H9 (cell line): ENCODE data around the gene SWAP70. TPM values are rescaled to one million over a fixed set of nuclear protein-coding genes. Genes with fewer than 3 reads are reported as not detected.

Experiments
- DNase-seq: peaks from one replicate; pipeline ENCODE4 v3.0.0-alpha.2; 2017
- H2AFZ ChIP-seq: one replicate; pipeline ENCODE4 v1.6.1; 2013; ENCODE audit warnings: mild to moderate bottlenecking, low read length, control low read depth, moderate library complexity
- H2AK5ac ChIP-seq: 2 replicates; pipeline ENCODE4 v1.6.1; 2013; ENCODE audit warnings: low read length, control low read depth, mixed read lengths; ENCODE audit not compliant: insufficient read length
- H2BK120ac ChIP-seq: one replicate; pipeline ENCODE4 v1.6.1; 2013; ENCODE audit warnings: low read depth, mild to moderate bottlenecking, low read length, control low read depth, inconsistent platforms; ENCODE audit not compliant: poor library complexity, severe bottlenecking
- H2BK12ac ChIP-seq: 2 replicates; pipeline ENCODE4 v1.6.1; 2013; ENCODE audit warnings: low read length, control low read depth, mixed read lengths, low read depth; ENCODE audit not compliant: insufficient read length
- H2BK15ac ChIP-seq: 2 replicates; pipeline ENCODE4 v1.6.1; 2013; ENCODE audit warnings: low read depth, low read length, control low read depth
- H2BK20ac ChIP-seq: one replicate; pipeline ENCODE4 v1.6.1; 2013; ENCODE audit warnings: low read depth, mild to moderate bottlenecking, low read length, control low read depth, inconsistent platforms; ENCODE audit not compliant: poor library complexity, severe bottlenecking
- H2BK5ac ChIP-seq: 2 replicates; pipeline ENCODE4 v1.6.1; 2013; ENCODE audit warnings: low read length, control low read depth, mixed read lengths; ENCODE audit not compliant: insufficient read length
- H3K14ac ChIP-seq: 2 replicates; pipeline ENCODE4 v1.6.1; 2013; ENCODE audit warnings: low read length, control low read depth; ENCODE audit not compliant: insufficient read depth
- H3K18ac ChIP-seq: 2 replicates; pipeline ENCODE4 v1.6.1; 2013; ENCODE audit warnings: low read depth, mild to moderate bottlenecking, mixed read lengths, low read length, control low read depth; ENCODE audit not compliant: insufficient read length
- H3K23ac ChIP-seq: 2 replicates; pipeline ENCODE4 v1.6.1; 2013; ENCODE audit warnings: low read length, control low read depth, mixed read lengths, low read depth; ENCODE audit not compliant: insufficient read length
- H3K23me2 ChIP-seq: 2 replicates; pipeline ENCODE4 v1.6.1; 2013; ENCODE audit warnings: low read depth, mild to moderate bottlenecking, mixed read lengths, low read length, control low read depth; ENCODE audit not compliant: insufficient read length, poor library complexity, severe bottlenecking
- H3K27ac ChIP-seq: 2 replicates; pipeline ENCODE4 v1.5.1; 2013; ENCODE audit warnings: low read length, control low read depth, mixed read lengths, low read depth; ENCODE audit not compliant: insufficient read length
- H3K27me3 ChIP-seq: 2 replicates; pipeline ENCODE4 v1.6.1; 2013; ENCODE audit warnings: low read length, control low read depth, inconsistent platforms; ENCODE audit not compliant: insufficient read depth
- H3K4ac ChIP-seq: 2 replicates; pipeline ENCODE4 v1.6.1; 2013; ENCODE audit warnings: low read depth, mild to moderate bottlenecking, control low read depth, inconsistent platforms, low read length, moderate library complexity
- H3K4me1 ChIP-seq: 2 replicates; pipeline ENCODE4 v1.6.1; 2013; ENCODE audit warnings: low read length, control low read depth, inconsistent platforms; ENCODE audit not compliant: insufficient read depth
- H3K4me2 ChIP-seq: 2 replicates; pipeline ENCODE4 v1.6.1; 2013; ENCODE audit warnings: low read length, control low read depth, mixed read lengths; ENCODE audit not compliant: insufficient read length, insufficient read depth
- H3K56ac ChIP-seq: 2 replicates; pipeline ENCODE4 v1.6.1; 2013; ENCODE audit warnings: low read depth, mild to moderate bottlenecking, mixed read lengths, low read length, control low read depth; ENCODE audit not compliant: insufficient read length
- H3K79me1 ChIP-seq: 2 replicates; pipeline ENCODE4 v1.6.1; 2013; ENCODE audit warnings: low read depth, mild to moderate bottlenecking, moderate library complexity, low read length, control low read depth, inconsistent platforms; ENCODE audit not compliant: insufficient read depth, poor library complexity, severe bottlenecking
- H3K79me2 ChIP-seq: 2 replicates; pipeline ENCODE4 v1.6.1; 2013; ENCODE audit warnings: low read length, control low read depth, inconsistent platforms; ENCODE audit not compliant: insufficient read depth
- H3K9ac ChIP-seq: 2 replicates; pipeline ENCODE4 v1.6.1; 2013; ENCODE audit warnings: low read length, control low read depth, mixed read lengths; ENCODE audit not compliant: insufficient read length; ENCODE audit errors: extremely low read depth
- H3K9me3 ChIP-seq: one replicate; pipeline ENCODE4 v1.6.1; 2013; ENCODE audit warnings: low read depth, low read length, inconsistent platforms; ENCODE audit not compliant: control insufficient read depth
- H3T11ph ChIP-seq: one replicate; pipeline ENCODE4 v1.6.1; 2013; ENCODE audit warnings: mild to moderate bottlenecking, low read length, control low read depth, inconsistent platforms
- H4K20me1 ChIP-seq: one replicate; pipeline ENCODE4 v1.6.1; 2013; ENCODE audit not compliant: control insufficient read depth, insufficient read length, insufficient read depth
- H4K5ac ChIP-seq: 2 replicates; pipeline ENCODE4 v1.6.1; 2013; ENCODE audit warnings: low read depth, mild to moderate bottlenecking, mixed read lengths, low read length, control low read depth; ENCODE audit not compliant: insufficient read length
- H4K8ac ChIP-seq: replicated peaks from 2 replicates; pipeline ENCODE4 v1.6.1; 2013; ENCODE audit warnings: low read length, control low read depth, mixed read lengths, low read depth; ENCODE audit not compliant: insufficient read length
- H4K91ac ChIP-seq: 2 replicates; pipeline ENCODE4 v1.6.1; 2013; ENCODE audit warnings: low read depth, mild to moderate bottlenecking, moderate library complexity, mixed read lengths, low read length, control low read depth; ENCODE audit not compliant: insufficient read length
- H3K27ac Mint-ChIP-seq, 3 experiments: 2 replicates in 2 of 3; 3 replicates in 1 of 3; pipeline ENCODE4 v1.8.0; 2020 to 2021; ENCODE audit warnings: mixed read lengths in 3 of 3, mild to moderate bottlenecking in 1 of 3, moderate library complexity in 1 of 3
- H3K27me3 Mint-ChIP-seq: 2 replicates; pipeline ENCODE4 v1.8.0; 2021; ENCODE audit warnings: low read depth, mild to moderate bottlenecking, moderate library complexity, mixed read lengths
- H3K36me3 Mint-ChIP-seq, 3 experiments: 2 replicates in 2 of 3; 3 replicates in 1 of 3; pipeline ENCODE4 v1.8.0; 2020 to 2021; ENCODE audit warnings: low read depth in 3 of 3, mixed read lengths in 3 of 3; ENCODE audit not compliant: insufficient read depth in 1 of 3
- H3K4me1 Mint-ChIP-seq, 2 experiments: 2 replicates each; pipeline ENCODE4 v1.8.0; 2020; ENCODE audit warnings: mixed read lengths in 2 of 2
- H3K4me3 Mint-ChIP-seq, 2 experiments: 2 replicates in 1 of 2; 3 replicates in 1 of 2; pipeline ENCODE4 v1.8.0; 2020 to 2021; ENCODE audit warnings: mild to moderate bottlenecking in 2 of 2, mixed read lengths in 2 of 2, moderate library complexity in 1 of 2
- H3K9me3 Mint-ChIP-seq, 2 experiments: 2 replicates in 1 of 2; 3 replicates in 1 of 2; pipeline ENCODE4 v1.8.0; 2020; ENCODE audit warnings: mild to moderate bottlenecking in 2 of 2, mixed read lengths in 2 of 2, moderate library complexity in 1 of 2
- CTCF ChIP-seq: fragments of 200-600 bp; sonication (generic); conservative IDR thresholded peaks from 3 replicates; pipeline ENCODE4 v1.8.0; 2021; ENCODE audit warnings: antibody characterized with exemption, mild to moderate bottlenecking
- whole genome bisulfite sequencing: extraction: QIAGEN DNeasy Blood & Tissue Kit; methylation state at CpG from one replicate; pipeline ENCODE4 v1.1.7; 2013; ENCODE audit warnings: missing lambda C conversion rate, low lambda C conversion rate, mixed read lengths; ENCODE audit not compliant: insufficient read length; ENCODE audit errors: extremely low coverage; 5-methylcytosine and 5-hydroxymethylcytosine counted together
- total RNA-seq: library from RNA; stranded (reverse); gene quantifications from 2 replicates; pipeline ENCODE4 v1.2.1, GENCODE V29; 2021

SWAP70 gene
- total RNA-seq, 1 experiment from 2014 or later, result 34.4 TPM

DNA sequence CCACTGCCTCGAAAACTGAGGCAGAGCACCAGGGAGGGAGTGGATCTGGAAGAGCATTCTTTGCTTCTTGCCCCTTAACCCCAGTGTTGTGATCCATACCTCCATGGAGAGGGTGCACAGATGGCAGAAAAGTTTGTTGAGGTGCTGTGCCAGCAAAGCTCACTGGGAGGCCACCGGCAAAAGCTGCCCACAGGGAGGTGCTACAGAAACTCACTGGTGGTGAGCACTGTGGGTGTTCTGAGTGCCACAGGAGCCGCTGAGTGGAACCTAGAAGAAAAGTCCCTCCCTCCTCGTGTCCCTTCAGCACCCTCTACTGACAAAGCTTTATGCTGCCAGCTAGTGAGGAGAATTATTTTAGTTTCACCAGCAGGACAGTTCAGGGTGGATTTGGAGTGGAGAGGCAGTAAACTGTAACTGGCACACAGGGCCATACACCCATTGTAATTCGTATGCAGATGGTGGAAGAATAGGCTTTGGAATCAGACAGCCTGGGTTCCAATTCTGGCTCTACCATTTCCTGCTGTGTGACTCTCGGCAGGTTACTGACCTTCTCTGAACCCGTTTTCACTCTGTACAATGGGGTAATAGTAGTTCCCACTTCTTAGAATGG lies 84.6 kb downstream of the SWAP70 start:
- H4K91ac ChIP-seq, result no peak overlapping the region
- peak; percentile 64 for DNase-seq
- H3K18ac ChIP-seq, result no peak overlapping the region
- no peak overlapping the region for H3K4ac ChIP-seq
- H2AFZ ChIP-seq, result no peak overlapping the region
- H2AK5ac ChIP-seq, result no peak overlapping the region
- H3K27ac ChIP-seq, result no peak overlapping the region
- peaks cover 0 to 2% of the 10 kb centered on the region in 2 experiments; a peak in 1 of 5 replicates for H3K9me3 Mint-ChIP-seq
- no peak overlapping the region for H2BK12ac ChIP-seq
- no peak overlapping the region for H2BK120ac ChIP-seq
- no peaks in the 10 kb centered on the region for H3K79me2 ChIP-seq
- H3K4me3 Mint-ChIP-seq, result no peak overlapping the region
- no peaks in the 10 kb centered on the region for H3K9me3 ChIP-seq
- TF ChIP-seq CTCF, result peak; percentile 78
- H3K9ac ChIP-seq, result no peak overlapping the region
- H4K20me1 ChIP-seq, result no peaks in the 10 kb centered on the region
- H3K79me1 ChIP-seq, result no peaks in the 10 kb centered on the region
- H3K27ac Mint-ChIP-seq, result peak overlapping the region in 1 of 3 experiments; percentile 95; a peak in 3 of 7 replicates
- H3K4me2 ChIP-seq, result no peak overlapping the region
- H4K8ac ChIP-seq, result no peak overlapping the region
- no peak overlapping the region for H3K14ac ChIP-seq
- no peak overlapping the region for H4K5ac ChIP-seq
- H3T11ph ChIP-seq, result no peak overlapping the region
- no peaks in the 10 kb centered on the region for H3K4me1 ChIP-seq
- no CpG with 5 or more reads among the region's 7 CpGs for WGBS
- peaks cover 27 to 50% (median 44%) of the 10 kb centered on the region in 3 experiments for H3K36me3 Mint-ChIP-seq
- no peak overlapping the region for H2BK5ac ChIP-seq
- H2BK15ac ChIP-seq, result no peak overlapping the region
- H3K56ac ChIP-seq, result no peak overlapping the region
- no peaks in the 10 kb centered on the region; the same call in 1 of the 2 replicates for H3K27me3 Mint-ChIP-seq
- peaks cover 17 to 19% of the 10 kb centered on the region in 2 experiments for H3K4me1 Mint-ChIP-seq
- H3K23me2 ChIP-seq, result no peaks in the 10 kb centered on the region
- H3K27me3 ChIP-seq, result no peaks in the 10 kb centered on the region
- no peak overlapping the region for H2BK20ac ChIP-seq
- H3K23ac ChIP-seq, result no peak overlapping the region
